Dermis microvascular lymphatic vessel endothelial cell (primary cell): ENCODE results near the gene PIH1D1. TPM values are rescaled to one million over a fixed set of nuclear protein-coding genes. Genes with fewer than 3 reads are reported as not detected.

ENCODE experiments used
- DNase-seq, 2 donors: peaks; one replicate each; pipeline versions ENCODE4 v3.0.0 to v3.0.0-alpha.2; 2010; ENCODE audit warnings: low read depth in 2 of 2
- total RNA-seq: library from RNA; depleted of rRNA; stranded (reverse); fragments of >200 nt; gene quantifications from 2 replicates; pipeline ENCODE4 v1.2.1, GENCODE V29; 2014

The PIH1D1 gene
- total RNA-seq, 1 donor from 2014 or later = 146 TPM

GRCh38 chr19:49420227-49420626 lies 31.4 kb downstream of the PIH1D1 start:
- DNase-seq = no peak

GRCh38 chr19:49419173-49419572 lies 32.4 kb downstream of the PIH1D1 start:
- no peak for DNase-seq

- no peak for DNase-seq
Measured at GRCh38 chr19:49418511-49418910, 33.1 kb downstream of the PIH1D1 start.

- DNase-seq = no peak
Measured at GRCh38 chr19:49417088-49417487, 34.5 kb downstream of the PIH1D1 start.

- no peak for DNase-seq
Measured at GRCh38 chr19:49415810-49416200, 35.8 kb downstream of the PIH1D1 start.

- DNase-seq = no peak
Measured at GRCh38 chr19:49415102-49415809, 36.4 kb downstream of the PIH1D1 start.

GRCh38 chr19:49414256-49414655 lies 37.4 kb downstream of the PIH1D1 start:
- no peak for DNase-seq

- no peak for DNase-seq
Measured at GRCh38 chr19:49413348-49413747, 38.3 kb downstream of the PIH1D1 start.

- DNase-seq = no peak
Measured at GRCh38 chr19:49411681-49412326, 39.8 kb downstream of the PIH1D1 start.

GRCh38 chr19:49409441-49410029 lies 42.1 kb downstream of the PIH1D1 start:
- no peak for DNase-seq

GRCh38 chr19:49408816-49409440 lies 42.7 kb downstream of the PIH1D1 start:
- no peak for DNase-seq

GRCh38 chr19:49407482-49408015 lies 44.1 kb downstream of the PIH1D1 start:
- no peak for DNase-seq

- DNase-seq = no peak
Measured at GRCh38 chr19:49407079-49407478, 44.5 kb downstream of the PIH1D1 start.

- DNase-seq = no peak
Measured at GRCh38 chr19:49403404-49404187, 48.0 kb downstream of the PIH1D1 start.

- DNase-seq = no peak
Measured at GRCh38 chr19:49400029-49400428, 51.6 kb downstream of the PIH1D1 start.

- DNase-seq = no peak
Measured at GRCh38 chr19:49398931-49399330, 52.7 kb downstream of the PIH1D1 start.

- no peak for DNase-seq
Measured at GRCh38 chr19:49398001-49398615, 53.5 kb downstream of the PIH1D1 start.

- no peak for DNase-seq
Measured at GRCh38 chr19:49396738-49397505, 54.7 kb downstream of the PIH1D1 start.
